Neural cell (in vitro differentiated cells): Measurements from ENCODE around the gene SYMPK. TPM values are rescaled to one million over a fixed set of nuclear protein-coding genes. Genes with fewer than 3 reads are reported as not detected.

Experiments used
- H2AFZ ChIP-seq: fragments of 200-600, 300-800 bp; sonication (generic), shearing (Covaris generic); 2 replicates; pipeline ENCODE4 v1.6.0; 2014; ENCODE audit warnings: low read depth, mild to moderate bottlenecking, antibody characterized with exemption, low read length, moderate library complexity
- H3F3A ChIP-seq: fragments of 200-600 bp; shearing (Covaris generic); 2 replicates; pipeline ENCODE4 v1.6.1; 2016; ENCODE audit warnings: mild to moderate bottlenecking, moderate library complexity, mixed read lengths, antibody characterized with exemption, low read length; ENCODE audit not compliant: insufficient read depth, poor library complexity, severe bottlenecking
- H3K27ac ChIP-seq: fragments of 200-600, 300-800 bp; sonication (generic), shearing (Covaris generic); 2 replicates; pipeline ENCODE4 v1.5.1; 2014; ENCODE audit warnings: mild to moderate bottlenecking, low read length, moderate library complexity
- H3K27me3 ChIP-seq: fragments of 300-800, 200-600 bp; sonication (generic), shearing (Covaris generic); 2 replicates; pipeline ENCODE4 v1.6.0; 2014; ENCODE audit warnings: mild to moderate bottlenecking, low read depth, low read length, moderate library complexity; ENCODE audit not compliant: insufficient read depth
- H3K36me3 ChIP-seq: fragments of 300-800, 200-600 bp; sonication (generic), shearing (Covaris generic); 2 replicates; pipeline ENCODE4 v1.5.1; 2014; ENCODE audit warnings: mild to moderate bottlenecking, antibody characterized with exemption, low read length, moderate library complexity; ENCODE audit not compliant: insufficient read depth
- H3K4me2 ChIP-seq: fragments of 300-800, 200-600 bp; sonication (generic), shearing (Covaris generic); 2 replicates; pipeline ENCODE4 v1.6.0; 2014; ENCODE audit warnings: mild to moderate bottlenecking, low read length
- H3K4me3 ChIP-seq: fragments of 300-800, 200-600 bp; sonication (generic), shearing (Covaris generic); 2 replicates; pipeline ENCODE4 v1.5.1; 2014; ENCODE audit warnings: mild to moderate bottlenecking, low read length, moderate library complexity
- H3K79me2 ChIP-seq: fragments of 200-600 bp; shearing (Covaris generic); replicated peaks from 2 replicates; pipeline ENCODE4 v1.6.0; 2014; ENCODE audit warnings: mild to moderate bottlenecking, low read length, moderate library complexity; ENCODE audit not compliant: insufficient read depth
- H3K9ac ChIP-seq: fragments of 300-800, 200-600 bp; sonication (generic), shearing (Covaris generic); 2 replicates; pipeline ENCODE4 v1.6.1; 2016; ENCODE audit warnings: mild to moderate bottlenecking, low read length, mixed read lengths
- H3K9me2 ChIP-seq: fragments of 200-600 bp; shearing (Covaris generic); 2 replicates; pipeline ENCODE4 v1.6.1; 2016; ENCODE audit warnings: mild to moderate bottlenecking, low read length, mixed read lengths; ENCODE audit not compliant: insufficient read depth
- H3K9me3 ChIP-seq: fragments of 200-600, 300-800 bp; sonication (generic), shearing (Covaris generic); 2 replicates; pipeline ENCODE4 v1.6.1; 2016; ENCODE audit warnings: mild to moderate bottlenecking, mixed run types, low read length, moderate library complexity, mixed read lengths
- H4K20me1 ChIP-seq: fragments of 200-600 bp; shearing (Covaris generic); 2 replicates; pipeline ENCODE4 v1.6.1; 2016; ENCODE audit warnings: mild to moderate bottlenecking, mixed run types; ENCODE audit not compliant: insufficient read depth
- CTCF ChIP-seq: fragments of 450-650 bp; IDR thresholded peaks from 2 replicates; pipeline ENCODE4 v1.5.1; 2014; ENCODE audit warnings: antibody characterized with exemption, mild to moderate bottlenecking, moderate library complexity; ENCODE audit not compliant: poor library complexity, severe bottlenecking
- EP300 ChIP-seq: fragments of 450-650 bp; conservative IDR thresholded peaks from 2 replicates; pipeline ENCODE4 v1.6.1; 2014; ENCODE audit warnings: antibody characterized with exemption, mild to moderate bottlenecking, moderate library complexity; ENCODE audit not compliant: poor library complexity, severe bottlenecking
- EZH2 ChIP-seq: fragments of 200-600, 300-800 bp; shearing (Covaris generic), sonication (generic); IDR thresholded peaks from 2 replicates; pipeline ENCODE4 v1.6.1; 2014; ENCODE audit warnings: antibody characterized with exemption, low read length, borderline replicate concordance, mild to moderate bottlenecking; ENCODE audit not compliant: insufficient read depth, poor library complexity, severe bottlenecking
- MXI1 ChIP-seq: fragments of 450-650 bp; conservative IDR thresholded peaks from 2 replicates; pipeline ENCODE4 v1.6.1; 2014; ENCODE audit warnings: antibody characterized with exemption, mild to moderate bottlenecking; ENCODE audit not compliant: poor library complexity, severe bottlenecking
- POLR2AphosphoS5 ChIP-seq: IDR thresholded peaks from 2 replicates; pipeline ENCODE4 v1.6.1; 2012
- RAD21 ChIP-seq: fragments of 450-650 bp; conservative IDR thresholded peaks from 2 replicates; pipeline ENCODE4 v1.6.1; 2014; ENCODE audit warnings: antibody characterized with exemption, mild to moderate bottlenecking, moderate library complexity
- REST ChIP-seq: IDR thresholded peaks from 2 replicates; pipeline ENCODE4 v1.6.1; 2012; ENCODE audit warnings: borderline replicate concordance
- SMC3 ChIP-seq: fragments of 450-650 bp; conservative IDR thresholded peaks from 2 replicates; pipeline ENCODE4 v1.6.1; 2014; ENCODE audit warnings: antibody characterized with exemption, mild to moderate bottlenecking, moderate library complexity; ENCODE audit not compliant: poor library complexity
- TAF1 ChIP-seq: IDR thresholded peaks from 2 replicates; pipeline ENCODE4 v1.6.1; 2012; ENCODE audit warnings: low read depth
- polyA plus RNA-seq: library from polyadenylated mRNA; depleted of rRNA; stranded (reverse); fragments of >200 nt; gene quantifications from 2 replicates; pipeline ENCODE4 v1.2.3, GENCODE V29; 2014

SYMPK gene
- polyA plus RNA-seq, 1 donor from 2014 or later = 22.2 TPM

- Histone ChIP-seq H3K9me3 (no peaks in the 10 kb centered on the region), H3K79me2 (peaks cover 7% of the 10 kb centered on the region), H3K36me3 (no peaks in the 10 kb centered on the region), H4K20me1 (no peaks in the 10 kb centered on the region), H3K27me3 (peaks cover 35% of the 10 kb centered on the region), H3K27ac (no peak overlapping the region), H3K9me2 (no peaks in the 10 kb centered on the region), H2AFZ (no peak overlapping the region), H3K4me2 (no peak overlapping the region), H3F3A (no peaks in the 10 kb centered on the region), H3K9ac (no peak overlapping the region), H3K4me3 (no peak overlapping the region)
- no peak for TF ChIP-seq SMC3
- TF ChIP-seq EZH2 = no peak
- no peak for TF ChIP-seq POLR2AphosphoS5
- TF ChIP-seq CTCF = no peak
- TF ChIP-seq EP300 = no peak
- TF ChIP-seq REST = no peak
- TF ChIP-seq TAF1 = no peak
- TF ChIP-seq MXI1 = no peak
- no peak for TF ChIP-seq RAD21
Observed at GRCh38 chr19:45864629-45865082, 1.7 kb upstream of the SYMPK start.

GRCh38 chr19:45863840-45864628 is 1.1 kb upstream of the SYMPK start, which contains the start of gene FOXA3:
TSS of gene FOXA3 (plus strand) at chr19:45864326. CDS start at chr19:45864457, 131 bp downstream.
- Histone ChIP-seq H3K27ac (no peak within 1 kb of the TSS), H3K9me3 (no peaks in the 10 kb centered on the region), H3K4me2 (no peak within 1 kb of the TSS), H3K9me2 (no peaks in the 10 kb centered on the region), H3K4me3 (peak within 1 kb of the TSS; percentile 77), H3K9ac (no peak within 1 kb of the TSS), H4K20me1 (no peaks in the 10 kb centered on the region), H3K36me3 (no peaks in the 10 kb centered on the region), H2AFZ (no peak within 1 kb of the TSS), H3K27me3 (peaks cover 35% of the 10 kb centered on the region), H3F3A (no peaks in the 10 kb centered on the region), H3K79me2 (peaks cover 7% of the 10 kb centered on the region)
- TF ChIP-seq SMC3 (no peak), CTCF (peak; percentile 33), EZH2 (peak; percentile 25)
